Immature natural killer cell (primary cell): ENCODE data around the gene ASL. TPM values are rescaled to one million over a fixed set of nuclear protein-coding genes. Genes with fewer than 3 reads are reported as not detected.
A peak's percentile ranks its signal among the peaks of the same experiment; 100 is the strongest.
"Not testable (repeated sequence)": the region's sequence is repeated elsewhere in the genome, so short reads cannot be mapped to it uniquely, and the experiment has no call there.

Source experiments
- DNase-seq, 3 donors: peaks; one replicate each; pipeline ENCODE4 v3.0.0; 2022; ENCODE audit warnings: mixed read lengths in 1 of 3
- H3K27ac Mint-ChIP-seq, 6 donors: one replicate each; pipeline ENCODE4 v1.8.0; 2020; ENCODE audit warnings: mixed read lengths in 6 of 6, mild to moderate bottlenecking in 5 of 6, inconsistent platforms in 4 of 6, moderate library complexity in 3 of 6
- H3K27me3 Mint-ChIP-seq, 3 donors: one replicate each; pipeline ENCODE4 v1.8.0; 2020 to 2021; ENCODE audit warnings: low read depth in 3 of 3, mild to moderate bottlenecking in 3 of 3, mixed read lengths in 3 of 3, moderate library complexity in 3 of 3, inconsistent platforms in 1 of 3
- H3K36me3 Mint-ChIP-seq, 3 donors: one replicate each; pipeline ENCODE4 v1.8.0; 2020; ENCODE audit warnings: mixed read lengths in 3 of 3, inconsistent platforms in 2 of 3, mild to moderate bottlenecking in 2 of 3
- H3K4me1 Mint-ChIP-seq, 2 donors: one replicate each; pipeline ENCODE4 v1.8.0; 2020; ENCODE audit warnings: inconsistent platforms in 2 of 2, mild to moderate bottlenecking in 2 of 2, mixed read lengths in 2 of 2, moderate library complexity in 1 of 2
- H3K4me3 Mint-ChIP-seq, 5 donors: one replicate each; pipeline ENCODE4 v1.8.0; 2020; ENCODE audit warnings: mild to moderate bottlenecking in 5 of 5, mixed read lengths in 5 of 5, inconsistent platforms in 3 of 5, moderate library complexity in 3 of 5
- H3K9me3 Mint-ChIP-seq, 6 donors: one replicate each; pipeline ENCODE4 v1.8.0; 2020; ENCODE audit warnings: mild to moderate bottlenecking in 6 of 6, mixed read lengths in 6 of 6, inconsistent platforms in 4 of 6, moderate library complexity in 3 of 6
- polyA plus RNA-seq, 3 donors: library from polyadenylated mRNA; unstranded; fragments of 300-500 nt; fragmentation: Illumina TruSeq; gene quantifications; one replicate each; pipeline ENCODE4 v1.2.3, GENCODE V29; 2021

ASL gene
- 10 to 100 TPM; 52.3 to 69.5 (median 55.5) TPM for polyA plus RNA-seq

DNA sequence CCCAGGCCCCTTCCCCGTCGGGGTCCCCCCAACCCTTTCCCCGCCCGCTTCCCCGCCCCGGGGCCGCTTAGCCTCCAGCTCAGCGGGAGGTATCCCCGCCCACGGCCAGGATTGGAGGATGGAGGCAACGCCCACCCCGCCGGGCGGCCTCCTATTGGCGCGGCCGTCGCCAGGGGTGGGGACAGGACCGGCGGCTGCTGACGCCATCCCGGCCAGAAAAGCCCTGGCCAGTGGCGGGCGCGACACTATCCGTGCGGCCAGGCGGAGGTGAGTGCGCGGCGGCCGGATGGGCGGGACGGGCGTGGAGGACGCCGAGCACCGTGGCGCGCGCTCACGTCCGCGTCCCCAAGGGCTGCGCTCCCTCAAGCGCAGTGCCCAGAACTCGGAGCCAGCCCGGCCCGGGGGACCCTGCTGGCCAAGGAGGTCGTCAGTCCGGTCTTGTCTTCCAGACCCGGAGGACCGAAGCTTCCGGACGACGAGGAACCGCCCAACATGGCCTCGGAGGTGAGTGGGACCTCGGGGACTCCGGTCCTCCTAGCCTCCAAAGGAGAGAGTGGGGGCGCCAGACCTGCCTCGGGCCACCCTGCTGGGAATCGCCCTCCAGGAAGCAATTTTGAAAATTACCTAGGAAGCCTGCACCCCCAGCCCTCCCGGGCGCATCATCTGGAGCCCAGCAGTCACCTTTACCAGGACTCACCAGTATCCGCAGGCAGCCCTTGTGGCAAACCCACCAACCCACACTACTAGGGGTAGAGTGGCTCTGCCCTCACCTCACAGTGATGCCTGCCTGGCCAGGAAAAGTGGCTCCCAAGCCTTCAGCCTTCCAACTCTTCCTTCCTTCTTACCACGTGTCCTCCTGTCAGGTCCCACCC, at the start of gene ASL:
ASL (plus strand) TSS at position 230 of the 872 bp plus-strand sequence; CDS start at position 493, 263 bp downstream.
- DNase-seq = peak; percentile 91 to 92 (median 92)
- Mint-ChIP-seq H3K36me3 (no peaks in the 10 kb centered on the region), H3K4me1 (peaks cover 20 to 24% of the 10 kb centered on the region in 2 donors), H3K27me3 (peaks cover 2 to 6% (median 4%) of the 10 kb centered on the region in 3 donors), H3K4me3 (peak within 1 kb of the TSS; percentile 85 to 92 (median 89)), H3K27ac (peak within 1 kb of the TSS; percentile 81 to 94 (median 90)), H3K9me3 (no peaks in the 10 kb centered on the region)

DNA sequence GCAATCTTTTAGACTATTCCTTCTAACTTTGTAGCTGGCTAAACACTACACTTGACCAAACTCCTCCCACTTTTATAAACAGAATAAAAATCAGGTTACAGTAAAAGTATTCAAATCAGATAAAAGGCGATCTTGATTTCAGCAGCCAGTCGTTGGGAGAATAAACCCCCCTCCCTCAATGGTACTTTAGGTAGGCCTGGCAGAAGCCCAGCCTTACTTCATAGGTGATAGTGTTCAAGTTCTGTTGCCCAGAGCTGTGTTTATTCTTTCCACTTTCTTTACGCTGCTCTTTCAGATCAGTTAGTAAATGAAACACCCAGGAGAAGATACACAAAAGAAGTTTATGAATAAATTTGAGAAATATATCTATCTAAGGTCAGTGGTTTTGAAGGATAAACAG, 47.3 kb upstream of the ASL start:
- H3K27ac Mint-ChIP-seq, H3K36me3 Mint-ChIP-seq, H3K9me3 Mint-ChIP-seq, H3K27me3 Mint-ChIP-seq, H3K4me3 Mint-ChIP-seq, DNase-seq: not testable (repeated sequence)
- peaks cover 11 to 12% of the 10 kb centered on the region in 2 donors for H3K4me1 Mint-ChIP-seq

DNA sequence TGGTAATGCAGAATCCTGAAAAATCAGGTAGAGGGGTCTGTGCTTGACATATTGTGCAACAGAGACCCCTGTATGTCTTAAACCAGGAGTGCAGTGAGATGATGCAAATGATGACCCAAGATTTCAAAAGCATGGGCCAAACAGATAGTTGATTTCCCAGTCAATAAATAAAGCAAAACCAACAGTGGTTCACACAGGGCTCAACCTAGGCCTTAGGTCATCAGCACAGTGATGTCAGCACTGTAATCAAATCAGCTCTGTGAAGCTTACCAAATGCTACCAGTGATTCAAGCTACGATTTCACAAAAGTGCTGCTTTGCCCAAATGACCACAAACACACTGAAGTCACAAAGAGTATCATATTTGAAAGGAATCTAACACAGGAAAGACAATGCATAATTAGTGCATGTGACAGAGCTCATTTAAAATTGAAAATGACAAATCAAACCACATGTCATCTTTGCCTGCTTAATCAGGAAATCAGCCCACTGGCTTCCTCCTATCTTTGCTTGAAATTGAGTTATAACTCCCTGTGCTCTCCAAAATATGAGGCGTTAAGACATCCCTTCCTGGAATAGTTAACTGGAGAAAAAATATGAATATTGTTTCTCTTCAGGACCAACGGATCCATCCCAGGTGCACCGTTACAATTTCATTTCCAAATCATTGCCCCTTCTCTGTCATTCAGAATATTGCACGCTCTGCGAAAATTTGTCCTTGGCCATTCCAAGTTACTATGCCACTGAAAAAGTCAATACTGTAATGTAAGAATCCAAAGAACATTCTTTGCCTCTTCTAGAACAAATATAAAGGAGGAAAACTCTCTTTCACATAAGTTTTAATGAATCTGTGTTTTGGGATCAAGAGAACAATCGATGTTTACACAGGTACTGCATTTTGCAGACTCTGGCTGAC, 41.9 kb upstream of the ASL start:
- Mint-ChIP-seq H3K36me3 (no peaks in the 10 kb centered on the region), H3K4me1 (peaks cover 30 to 32% of the 10 kb centered on the region in 2 donors), H3K27ac (peak overlapping the region; percentile 86 to 95 (median 92)), H3K27me3 (no peaks in the 10 kb centered on the region), H3K9me3 (no peaks in the 10 kb centered on the region), H3K4me3 (peak overlapping the region; percentile 42 to 66 (median 57))
- peak; percentile 61 to 70 (median 62) for DNase-seq

DNA sequence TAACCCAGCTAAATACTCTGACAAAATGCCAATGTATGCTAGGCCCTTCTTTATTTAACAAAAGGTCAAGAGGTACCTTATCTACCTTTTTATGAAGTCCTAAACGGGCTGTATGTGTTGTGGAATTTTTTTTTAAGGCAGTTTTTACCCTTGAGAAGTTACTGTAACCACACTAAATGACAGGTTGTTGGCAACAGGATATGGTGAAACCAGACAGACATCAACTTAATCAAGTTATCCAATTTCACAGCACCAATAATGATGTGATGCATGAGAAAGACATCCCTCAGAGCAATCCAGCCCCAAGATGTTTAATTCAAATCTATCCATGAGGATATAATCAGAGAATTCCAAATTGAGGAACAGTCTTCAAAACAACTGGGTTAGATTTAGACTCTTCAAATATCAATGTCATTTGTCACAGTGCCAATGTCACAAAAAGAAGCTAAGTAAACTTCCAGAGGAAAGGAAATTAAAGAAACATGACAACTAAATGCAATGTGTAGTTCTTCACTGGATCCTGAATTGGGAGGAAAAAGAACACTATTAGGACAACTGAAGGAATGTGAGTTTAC, 41.1 kb upstream of the ASL start:
- not testable (repeated sequence) for H3K36me3 Mint-ChIP-seq, H3K27me3 Mint-ChIP-seq, H3K9me3 Mint-ChIP-seq
- Mint-ChIP-seq H3K4me1 (peaks cover 30 to 32% of the 10 kb centered on the region in 2 donors), H3K27ac (peak overlapping the region; percentile 86 to 95 (median 92)), H3K4me3 (peak overlapping the region; percentile 42 to 66 (median 57))
- DNase-seq = peak; percentile 29 to 41 (median 30)

DNA sequence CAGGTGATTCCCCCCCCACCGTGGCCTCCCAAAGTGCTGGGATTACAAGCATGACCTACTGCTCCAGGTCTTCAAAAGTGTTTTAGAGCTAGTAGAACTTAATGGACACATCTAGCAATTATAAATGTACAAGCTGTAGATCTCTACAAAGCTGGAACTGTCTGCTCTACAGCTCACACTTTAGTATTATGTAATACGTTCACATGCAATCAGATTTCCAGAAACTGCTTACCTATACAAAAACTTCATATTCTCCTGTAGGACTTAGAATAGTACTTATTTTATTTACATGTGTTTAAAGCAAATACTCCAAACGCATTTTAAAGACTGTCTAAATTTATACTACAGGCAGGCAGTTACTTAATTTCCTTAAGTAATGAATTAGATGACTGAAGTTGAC, 39.2 kb upstream of the ASL start:
- H3K4me1 Mint-ChIP-seq = peaks cover 30 to 32% of the 10 kb centered on the region in 2 donors
- no peaks in the 10 kb centered on the region for H3K9me3 Mint-ChIP-seq
- no peak for DNase-seq
- H3K27ac Mint-ChIP-seq = no peak overlapping the region
- no peak overlapping the region for H3K4me3 Mint-ChIP-seq
- H3K27me3 Mint-ChIP-seq = peaks cover 0 to 3% (median 0%) of the 10 kb centered on the region in 3 donors
- H3K36me3 Mint-ChIP-seq = no peaks in the 10 kb centered on the region

DNA sequence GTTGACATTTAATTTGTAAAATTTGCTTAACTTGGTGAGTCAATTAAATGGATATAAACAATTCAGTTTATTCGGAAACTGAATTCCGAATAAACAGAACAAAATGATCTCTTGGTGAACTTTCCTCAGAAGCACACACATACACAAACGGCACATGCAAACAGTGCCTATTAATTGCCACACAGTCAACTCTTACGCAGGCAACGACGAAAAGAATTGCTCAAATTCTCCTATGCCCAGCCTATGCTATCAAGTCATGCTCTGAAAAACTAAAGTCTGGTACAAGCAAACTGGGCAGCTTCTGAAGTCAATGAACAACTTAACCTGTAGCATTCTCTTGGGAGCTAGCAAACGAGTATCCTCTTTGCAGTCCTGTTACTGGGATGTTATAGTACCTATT, 38.8 kb upstream of the ASL start:
- no peaks in the 10 kb centered on the region for H3K36me3 Mint-ChIP-seq
- peaks cover 0 to 3% (median under 1%) of the 10 kb centered on the region in 3 donors for H3K27me3 Mint-ChIP-seq
- H3K27ac Mint-ChIP-seq = no peak overlapping the region
- H3K4me1 Mint-ChIP-seq = peaks cover 30 to 32% of the 10 kb centered on the region in 2 donors
- H3K4me3 Mint-ChIP-seq = no peak overlapping the region
- no peak for DNase-seq
- H3K9me3 Mint-ChIP-seq = no peaks in the 10 kb centered on the region

DNA sequence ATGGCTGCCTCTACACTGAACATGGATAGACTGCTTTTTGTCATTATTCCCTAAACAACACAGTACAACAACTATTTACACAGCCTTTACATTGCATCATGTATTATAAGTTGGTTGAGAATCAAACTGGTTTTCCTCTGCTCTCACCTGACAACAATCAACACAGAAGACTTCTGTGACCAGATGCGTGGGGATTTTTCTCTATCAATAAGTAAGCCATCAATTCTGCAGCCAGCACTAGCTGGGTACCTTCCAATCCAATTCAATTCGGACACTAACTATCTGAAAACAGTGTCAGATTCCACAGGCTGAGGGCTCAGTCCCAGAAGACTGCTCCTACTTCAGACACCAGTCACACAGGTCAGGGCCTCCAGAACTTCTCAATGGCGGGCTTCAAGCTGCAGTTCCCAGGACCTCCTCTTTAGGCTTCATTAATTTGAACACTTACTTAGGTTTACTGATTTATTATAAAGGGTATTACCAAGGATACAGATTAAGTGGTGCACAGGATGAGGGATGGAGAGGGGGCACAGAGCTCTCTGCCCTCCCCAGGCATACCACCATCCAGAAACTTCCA, 36.4 kb upstream of the ASL start:
- Mint-ChIP-seq H3K4me3 (no peak overlapping the region), H3K27ac (no peak overlapping the region), H3K36me3 (no peaks in the 10 kb centered on the region), H3K27me3 (peaks cover 0 to 7% (median 2%) of the 10 kb centered on the region in 3 donors), H3K9me3 (no peaks in the 10 kb centered on the region), H3K4me1 (peaks cover 16 to 21% of the 10 kb centered on the region in 2 donors)
- DNase-seq = no peak

DNA sequence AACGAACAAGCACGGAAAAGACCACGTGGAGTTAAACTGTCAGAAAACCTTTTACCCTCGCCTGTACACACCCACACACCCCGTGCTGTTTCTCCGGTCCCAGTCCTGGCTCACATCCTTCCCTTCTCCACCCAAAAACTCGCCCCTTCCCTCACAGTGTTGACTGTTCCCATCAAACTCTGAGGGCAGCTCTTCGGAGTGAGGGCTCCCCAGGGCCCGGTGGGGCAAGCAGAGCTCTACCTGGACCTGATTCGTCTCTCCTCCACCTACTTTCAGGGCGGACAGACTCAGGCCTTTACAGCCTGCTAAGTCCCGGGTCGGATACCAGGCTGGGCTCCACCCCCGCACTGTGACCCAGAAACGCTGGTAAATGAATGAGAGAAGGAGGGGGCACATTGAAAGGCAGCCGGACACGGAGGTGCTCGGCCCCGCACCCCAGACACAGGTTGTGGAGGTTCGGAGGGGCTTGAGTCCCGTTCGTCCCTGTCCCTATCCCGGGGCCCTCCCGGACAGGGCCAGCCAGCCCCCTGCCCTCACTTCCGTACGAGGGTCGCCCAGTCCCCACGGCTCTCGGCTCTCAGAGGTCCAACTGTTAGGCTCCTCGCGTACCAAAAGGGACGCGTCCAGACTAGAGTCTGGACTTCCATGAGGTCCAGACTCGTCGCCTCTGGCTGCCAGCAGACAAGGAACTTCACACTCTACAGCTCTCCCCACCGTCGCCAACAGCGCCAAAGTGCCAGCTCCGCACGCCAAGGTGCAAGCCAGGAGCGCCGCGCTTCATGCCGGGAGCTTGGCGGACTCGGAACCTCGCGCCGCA, 31.7 kb upstream of the ASL start:
- Mint-ChIP-seq H3K27ac (peak overlapping the region in 3 of 6 donors; percentile 45 to 69 (median 64)), H3K4me3 (peak overlapping the region; percentile 78 to 90 (median 84)), H3K27me3 (peaks cover 0 to 14% (median 2%) of the 10 kb centered on the region in 3 donors), H3K9me3 (no peaks in the 10 kb centered on the region), H3K36me3 (no peaks in the 10 kb centered on the region), H3K4me1 (peaks cover 7 to 9% of the 10 kb centered on the region in 2 donors)
- peak; percentile 32 to 38 (median 35) for DNase-seq

DNA sequence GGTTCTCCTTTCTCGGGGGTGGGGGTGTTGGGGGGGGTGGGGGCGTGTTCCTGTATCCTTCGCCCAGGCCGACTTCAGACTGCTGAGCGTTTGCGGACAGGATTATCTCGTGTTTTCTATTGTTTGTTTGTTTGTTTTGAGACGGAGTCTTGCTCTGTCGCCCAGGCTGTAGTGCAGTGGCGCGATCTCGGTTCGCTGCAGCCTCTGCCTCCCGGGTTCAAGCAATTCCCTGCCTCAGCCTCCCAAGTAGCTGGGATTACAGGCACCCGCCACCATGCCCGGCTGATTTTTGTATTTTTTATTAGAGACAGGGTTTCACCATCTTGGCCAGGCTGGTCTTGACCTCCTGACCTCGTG, 31.1 kb upstream of the ASL start:
- H3K4me3 Mint-ChIP-seq = peak overlapping the region; percentile 78 to 90 (median 84)
- DNase-seq, H3K4me1 Mint-ChIP-seq, H3K9me3 Mint-ChIP-seq, H3K36me3 Mint-ChIP-seq: not testable (repeated sequence)
- peak overlapping the region in 1 of 6 donors; percentile 69 for H3K27ac Mint-ChIP-seq
- peaks cover 0 to 14% (median 2%) of the 10 kb centered on the region in 3 donors for H3K27me3 Mint-ChIP-seq

DNA sequence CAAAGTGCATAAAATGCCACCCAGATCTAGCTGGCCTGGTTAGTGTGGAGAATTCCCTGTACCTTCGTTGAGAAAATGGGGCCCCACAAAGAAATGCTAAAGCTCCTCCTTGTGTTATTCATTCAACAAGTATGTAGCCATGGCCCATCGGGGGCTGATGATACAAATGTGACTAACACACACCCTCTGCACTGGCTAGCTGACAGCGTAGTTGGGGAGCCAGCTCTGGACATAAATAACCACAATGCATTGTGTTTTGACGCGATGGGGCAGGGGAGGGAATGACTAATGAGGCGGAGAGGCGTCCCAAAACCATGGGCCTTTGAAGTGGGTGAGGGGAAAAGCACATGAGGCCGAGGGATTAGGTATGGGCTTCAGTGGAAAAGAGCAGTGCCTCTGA, 28.2 kb upstream of the ASL start:
- no peak for DNase-seq
- no peaks in the 10 kb centered on the region for H3K36me3 Mint-ChIP-seq
- peaks cover 0 to 11% (median 0%) of the 10 kb centered on the region in 3 donors for H3K27me3 Mint-ChIP-seq
- H3K4me3 Mint-ChIP-seq = no peak overlapping the region
- no peaks in the 10 kb centered on the region for H3K9me3 Mint-ChIP-seq
- no peak overlapping the region for H3K27ac Mint-ChIP-seq
- peaks cover 7 to 9% of the 10 kb centered on the region in 2 donors for H3K4me1 Mint-ChIP-seq

DNA sequence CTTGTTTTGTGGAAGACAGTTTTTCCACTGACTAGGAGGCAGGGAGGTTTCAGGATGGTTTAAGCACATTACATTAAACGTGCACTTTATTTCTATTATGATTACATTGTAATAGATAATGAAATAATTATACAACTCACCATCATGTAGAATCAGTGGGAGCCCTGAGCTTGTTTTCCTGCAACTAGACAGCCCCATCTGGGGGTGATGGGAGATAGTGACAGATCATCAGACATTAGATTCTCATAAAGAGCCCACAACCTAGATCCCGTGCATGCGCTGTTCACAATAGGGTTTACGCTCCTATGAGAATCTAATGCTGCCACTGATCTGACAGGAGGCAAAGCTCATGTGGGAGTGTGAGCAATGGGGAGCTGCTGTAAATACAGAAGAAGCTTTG, 25.7 kb upstream of the ASL start:
- H3K27me3 Mint-ChIP-seq, H3K4me1 Mint-ChIP-seq, H3K9me3 Mint-ChIP-seq: not testable (repeated sequence)

DNA sequence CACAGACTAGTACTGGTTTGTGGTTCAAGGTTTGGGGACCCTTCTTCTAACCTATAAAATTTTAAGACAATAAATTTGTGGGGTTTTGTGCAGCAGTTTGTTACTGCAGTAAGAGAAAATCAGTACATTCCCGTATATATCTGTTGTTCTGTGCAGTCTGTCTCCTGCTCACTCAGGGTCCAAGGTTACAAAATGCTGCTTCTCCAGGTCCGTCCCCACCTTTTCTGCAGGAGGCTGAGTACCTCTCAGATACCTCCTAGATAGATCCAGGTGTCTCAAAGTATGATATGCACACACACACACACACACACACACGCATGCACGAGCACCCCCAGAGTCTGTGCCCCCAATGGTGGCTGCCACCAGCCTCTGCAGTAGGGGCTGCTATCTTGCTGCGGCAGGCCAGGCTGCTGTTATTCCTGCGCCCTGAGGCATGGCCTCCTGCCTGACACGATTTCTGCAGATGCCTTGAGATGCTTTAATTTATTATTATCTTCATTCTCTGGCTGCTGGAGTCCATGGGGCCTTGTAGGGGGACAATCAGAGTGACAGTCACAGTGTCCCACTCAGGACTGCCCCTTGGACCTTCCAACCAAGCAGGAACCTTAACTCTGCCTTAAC, 25.2 kb upstream of the ASL start:
- H3K9me3 Mint-ChIP-seq = no peaks in the 10 kb centered on the region
- no peaks in the 10 kb centered on the region for H3K36me3 Mint-ChIP-seq
- no peaks in the 10 kb centered on the region for H3K4me1 Mint-ChIP-seq
- H3K27ac Mint-ChIP-seq = no peak overlapping the region
- peaks cover 0 to 6% (median 0%) of the 10 kb centered on the region in 3 donors for H3K27me3 Mint-ChIP-seq
- DNase-seq = no peak
- H3K4me3 Mint-ChIP-seq = no peak overlapping the region

More for the DNA sequence above, 25.7 kb upstream of the ASL start:
- not testable (repeated sequence) for H3K27ac Mint-ChIP-seq, H3K4me3 Mint-ChIP-seq, H3K36me3 Mint-ChIP-seq
- peak in 2 of 3 donors; percentile 12 to 15 for DNase-seq
